IMR-90 (cell line): ENCODE measurements around the gene EMC9. TPM values are rescaled to one million over a fixed set of nuclear protein-coding genes. Genes with fewer than 3 reads are reported as not detected.

Experiments used
- ATAC-seq: fragments of 200-7000 bp; cut with Tn5 transposase; 2 replicates; pipeline ENCODE4 v1.9.1; 2020; ENCODE audit warnings: low read depth, mild to moderate bottlenecking, moderate library complexity
- BruUV-seq: library from RNA; stranded (reverse); fragments of 400-500 nt; replicated peaks from 2 replicates; lab custom pipeline; 2021; lab: Mats Ljungman, UMichigan
- CTCF ChIA-PET: fragments of 300-600 bp; formaldehyde crosslinking; extraction: SDS; loops from one replicate; lab custom pipeline; 2021; ENCODE audit warnings: antibody characterized with exemption; lab: Yijun Ruan, JAX
- POLR2A ChIA-PET: fragments of 300-600 bp; sonication (Branson Sonifier 250); formaldehyde crosslinking; loops from one replicate; lab custom pipeline; 2022; ENCODE audit warnings: antibody characterized with exemption; ENCODE audit not compliant: unreplicated experiment; lab: Charles Lee
- DNase-seq: peaks from one replicate; pipeline ENCODE4 v3.0.0; 2013
- H2AFZ ChIP-seq: replicated peaks from 2 replicates; pipeline ENCODE3; 2013; ENCODE audit warnings: low read length, mild to moderate bottlenecking; ENCODE audit not compliant: poor library complexity
- H2AK5ac ChIP-seq: 2 replicates; pipeline ENCODE4 v1.6.1; 2013; ENCODE audit warnings: low read depth, low read length, inconsistent platforms
- H2AK9ac ChIP-seq: replicated peaks from 2 replicates; pipeline ENCODE3; 2013; ENCODE audit warnings: mild to moderate bottlenecking, low read depth, low read length, moderate library complexity; ENCODE audit not compliant: poor library complexity
- H2BK120ac ChIP-seq: 2 replicates; pipeline ENCODE4 v1.6.1; 2013; ENCODE audit warnings: low read depth, low read length, inconsistent platforms
- H2BK15ac ChIP-seq: 3 replicates; pipeline ENCODE4 v1.6.1; 2013; ENCODE audit warnings: low read depth, low read length, inconsistent platforms
- H2BK20ac ChIP-seq: 2 replicates; pipeline ENCODE4 v1.6.1; 2013; ENCODE audit warnings: low read depth, mild to moderate bottlenecking, inconsistent platforms, low read length, moderate library complexity
- H2BK5ac ChIP-seq: 2 replicates; pipeline ENCODE4 v1.6.1; 2013; ENCODE audit warnings: mild to moderate bottlenecking, low read depth, low read length, inconsistent platforms; ENCODE audit not compliant: poor library complexity, severe bottlenecking
- H3K14ac ChIP-seq: replicated peaks from 2 replicates; pipeline ENCODE4 v1.6.1; 2013; ENCODE audit warnings: low read depth, low read length, inconsistent platforms
- H3K18ac ChIP-seq: 2 replicates; pipeline ENCODE4 v1.6.1; 2013; ENCODE audit warnings: low read depth, low read length, control low read depth
- H3K23ac ChIP-seq: 2 replicates; pipeline ENCODE4 v1.6.1; 2013; ENCODE audit warnings: low read depth, low read length, inconsistent platforms
- H3K27ac ChIP-seq: 2 replicates; pipeline ENCODE4 v1.5.1; 2013; ENCODE audit warnings: mild to moderate bottlenecking, control low read depth, low read length; ENCODE audit not compliant: insufficient read depth
- H3K27me3 ChIP-seq: 2 replicates; pipeline ENCODE4 v1.6.1; 2013; ENCODE audit warnings: low read length; ENCODE audit not compliant: control insufficient read depth, insufficient read depth
- H3K36me3 ChIP-seq: 2 replicates; pipeline ENCODE4 v1.6.1; 2013; ENCODE audit warnings: low read length, mixed read lengths; ENCODE audit not compliant: control insufficient read depth, insufficient read depth
- H3K4ac ChIP-seq: 2 replicates; pipeline ENCODE4 v1.6.1; 2013; ENCODE audit warnings: low read depth, low read length, inconsistent platforms
- H3K4me1 ChIP-seq: 2 replicates; pipeline ENCODE4 v1.6.1; 2013; ENCODE audit warnings: low read length, mixed read lengths; ENCODE audit not compliant: control insufficient read depth, insufficient read depth
- H3K4me2 ChIP-seq: 2 replicates; pipeline ENCODE4 v1.6.1; 2013; ENCODE audit warnings: low read depth, mild to moderate bottlenecking, control low read depth, low read length, moderate library complexity
- H3K4me3 ChIP-seq: 2 replicates; pipeline ENCODE4 v1.5.1; 2013; ENCODE audit warnings: low read depth, mild to moderate bottlenecking, control low read depth, low read length, moderate library complexity; ENCODE audit not compliant: insufficient read depth
- H3K56ac ChIP-seq: 2 replicates; pipeline ENCODE4 v1.6.1; 2013; ENCODE audit warnings: low read length, inconsistent platforms; ENCODE audit not compliant: insufficient read depth; ENCODE audit errors: extremely low read depth
- H3K79me1 ChIP-seq, 2 experiments: 2 replicates each; pipeline ENCODE4 v1.6.1; 2013; ENCODE audit warnings: low read length in 2 of 2, inconsistent platforms in 1 of 2, low read depth in 1 of 2
- H3K9ac ChIP-seq: 2 replicates; pipeline ENCODE4 v1.6.1; 2013; ENCODE audit warnings: low read depth, low read length, control low read depth
- H3K9me1 ChIP-seq: 2 replicates; pipeline ENCODE4 v1.6.1; 2013; ENCODE audit warnings: low read length, inconsistent platforms; ENCODE audit not compliant: insufficient read depth
- H3K9me3 ChIP-seq: 2 replicates; pipeline ENCODE4 v1.6.1; 2013; ENCODE audit warnings: low read length; ENCODE audit not compliant: control insufficient read depth, insufficient read depth
- H4K20me1 ChIP-seq: 2 replicates; pipeline ENCODE4 v1.6.1; 2013; ENCODE audit warnings: low read length, inconsistent platforms; ENCODE audit not compliant: insufficient read depth
- H4K5ac ChIP-seq: 2 replicates; pipeline ENCODE4 v1.6.1; 2013; ENCODE audit warnings: mild to moderate bottlenecking, low read depth, low read length, control low read depth
- H4K8ac ChIP-seq, 2 experiments: 2 replicates each; pipeline ENCODE4 v1.6.1; 2013; ENCODE audit warnings: low read depth in 2 of 2, low read length in 2 of 2, control low read depth in 1 of 2, inconsistent platforms in 1 of 2
- H4K91ac ChIP-seq: 2 replicates; pipeline ENCODE4 v1.6.1; 2013; ENCODE audit warnings: low read depth, low read length, inconsistent platforms; ENCODE audit not compliant: insufficient read depth
- BHLHE40 ChIP-seq: fragments of 150-350 bp; IDR thresholded peaks from 2 replicates; pipeline ENCODE4 v1.6.1; 2016; ENCODE audit warnings: mild to moderate bottlenecking, low read depth, low read length
- CEBPB ChIP-seq: IDR thresholded peaks from 2 replicates; pipeline ENCODE4 v1.6.1; 2012; ENCODE audit warnings: low read depth, low read length, improper control_type of control experiment
- FOS ChIP-seq: fragments of 150-350 bp; IDR thresholded peaks from 2 replicates; pipeline ENCODE4 v1.6.1; 2016; ENCODE audit warnings: low read depth, low read length
- POLR2A ChIP-seq: IDR thresholded peaks from 2 replicates; pipeline ENCODE4 v1.6.1; 2012; ENCODE audit warnings: mild to moderate bottlenecking, low read depth, low read length
- RFX5 ChIP-seq: IDR thresholded peaks from 2 replicates; pipeline ENCODE4 v1.8.0; 2012; ENCODE audit warnings: low read depth, mild to moderate bottlenecking, low read length, moderate library complexity
- SMC3 ChIP-seq: fragments of 150-350 bp; IDR thresholded peaks from 2 replicates; pipeline ENCODE4 v1.6.1; 2016; ENCODE audit warnings: low read depth, mild to moderate bottlenecking, antibody characterized with exemption, low read length, moderate library complexity
- WGBS, 2 experiments: methylation state at CpG; one replicate each; pipeline versions ENCODE4 v1.1.5 to v1.1.7; 2013; ENCODE audit warnings: missing lambda C conversion rate in 2 of 2; ENCODE audit not compliant: insufficient read length in 1 of 2; ENCODE audit errors: extremely low coverage in 2 of 2; 5-methylcytosine and 5-hydroxymethylcytosine counted together
- dilution Hi-C: fragments of 300-500 bp; cut with HindIII; formaldehyde crosslinking; loops from one replicate; pipeline ENCODE4 v1.14.3; 2018; ENCODE audit warnings: low sequenced_read_pairs; ENCODE audit not compliant: unreplicated experiment
- in situ Hi-C: fragments of 300-500 bp; cut with MboI; formaldehyde crosslinking; loops from 3 replicates; pipeline ENCODE4 v1.14.3; 2019; ENCODE audit warnings: low sequenced_read_pairs, inconsistent platforms, mixed read lengths
- intact Hi-C: fragments of 100-400 bp; cut with micrococcal nuclease; formaldehyde crosslinking; loops from 2 replicates; pipeline ENCODE4 v1.10.0; 2022
- polyA plus RNA-seq, 3 experiments: library from polyadenylated mRNA; depleted of rRNA; stranded (reverse); fragments of >200 nt; gene quantifications; 2 replicates each; pipeline ENCODE4 v1.2.3, GENCODE V29; 2012; ENCODE audit warnings: low replicate concordance in 1 of 3
- total RNA-seq: library from RNA; depleted of rRNA; stranded (reverse); fragments of >200 nt; gene quantifications from 2 replicates; pipeline ENCODE4 v1.2.3, GENCODE V29; 2012

The EMC9 gene
- total and polyA plus RNA-seq, 2 of the 4 experiments (the other 2 are of a cell fraction): 15.1 to 19.2 TPM

DNA sequence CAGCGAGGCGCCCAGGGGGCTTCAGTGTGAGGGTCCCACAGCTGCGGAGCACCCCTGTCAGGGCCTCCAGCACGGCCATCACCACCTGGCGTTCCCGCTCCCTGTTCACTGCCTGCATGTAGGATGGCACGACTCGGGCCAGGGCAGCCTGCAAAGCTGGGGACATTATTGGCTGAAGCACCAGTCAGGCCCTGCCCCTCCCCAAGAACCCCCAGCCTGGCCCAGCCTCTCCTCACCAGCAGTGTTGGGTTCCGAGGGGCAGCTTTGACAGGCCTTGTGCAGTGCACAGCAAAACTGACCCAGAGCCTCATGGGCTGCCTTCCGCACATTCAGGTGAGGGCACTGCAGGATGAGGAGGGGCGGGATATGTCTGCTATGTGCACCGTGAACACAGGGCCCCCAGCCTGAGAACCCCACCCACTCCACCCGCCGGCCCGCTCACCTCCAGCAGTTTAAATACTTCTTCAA is 41.7 kb upstream of the EMC9 start:
- Histone ChIP-seq H3K27me3 (no peaks in the 10 kb centered on the region), H3K9me1 (peaks cover 15% of the 10 kb centered on the region), H3K4me2 (no peak overlapping the region), H3K9me3 (no peaks in the 10 kb centered on the region), H4K91ac (no peak overlapping the region), H3K36me3 (peaks cover 78% of the 10 kb centered on the region), H2AK5ac (no peak overlapping the region), H2BK20ac (no peak overlapping the region), H3K23ac (no peak overlapping the region), H2BK15ac (no peak overlapping the region), H3K4me3 (no peak overlapping the region), H4K20me1 (no peaks in the 10 kb centered on the region), H2AFZ (peak overlapping the region; percentile 23), H3K4me1 (peaks cover 6% of the 10 kb centered on the region), H3K18ac (no peak overlapping the region), H2AK9ac (no peak overlapping the region), H3K4ac (no peak overlapping the region), H2BK5ac (no peak overlapping the region), H2BK120ac (no peak overlapping the region), H3K79me1 (peaks cover 12 to 34% of the 10 kb centered on the region in 2 experiments), H3K56ac (no peak overlapping the region), H4K8ac (no peak overlapping the region), H4K5ac (no peak overlapping the region), H3K9ac (no peak overlapping the region), H3K14ac (no peak overlapping the region), H3K27ac (no peak overlapping the region)
- POLR2A ChIA-PET: no interaction called here
- ATAC-seq: no peak
- intact Hi-C loops: no loop called here
- WGBS, 2 experiments: 87% methylated on average over 7 of the region's 15 CpGs; no CpG with 5 or more reads in 1 of the 2 experiments
- BruUV-seq: no TSS peak
- CTCF ChIA-PET: no interaction called here
- in situ Hi-C loops: no loop called here
- dilution Hi-C loops: no loop called here
- no peak for DNase-seq
- TF ChIP-seq RFX5 (no peak), SMC3 (no peak), CEBPB (no peak), BHLHE40 (no peak), POLR2A (no peak), FOS (no peak)
